OCI-LY3 (cell line): ENCODE results near the gene ATG9B.

Source experiments
- H2AFZ ChIP-seq: fragments of 200-600, 300-600 bp; shearing (Covaris generic); 2 replicates; pipeline ENCODE4 v1.6.0; 2014; ENCODE audit warnings: antibody characterized with exemption, low read depth, low read length
- H3K27ac ChIP-seq: fragments of 200-600, 300-600 bp; sonication (generic); 2 replicates; pipeline ENCODE4 v1.5.1; 2014; ENCODE audit warnings: mild to moderate bottlenecking, low read length, moderate library complexity, mixed read lengths
- H3K27me3 ChIP-seq: fragments of 200-600, 300-600 bp; sonication (generic); 2 replicates; pipeline ENCODE4 v1.6.1; 2014; ENCODE audit warnings: low read depth, low read length, mixed read lengths
- H3K36me3 ChIP-seq: fragments of 200-600, 300-600 bp; sonication (generic); replicated peaks from 2 replicates; pipeline ENCODE3; 2014; ENCODE audit warnings: low read depth, low read length, mixed read lengths
- H3K4me1 ChIP-seq: fragments of 300-600, 200-600 bp; sonication (generic); 2 replicates; pipeline ENCODE4 v1.6.1; 2014; ENCODE audit warnings: low read length, mixed read lengths
- H3K4me2 ChIP-seq: fragments of 200-600, 300-600 bp; sonication (generic); 2 replicates; pipeline ENCODE4 v1.6.1; 2014; ENCODE audit warnings: low read length, mixed read lengths
- H3K4me3 ChIP-seq: fragments of 300-600, 200-600 bp; sonication (generic); 2 replicates; pipeline ENCODE4 v1.5.1; 2014; ENCODE audit warnings: antibody characterized with exemption, mild to moderate bottlenecking, low read length, moderate library complexity
- H3K79me2 ChIP-seq: fragments of 300-600, 200-600 bp; shearing (Covaris generic); 2 replicates; pipeline ENCODE4 v1.6.1; 2014; ENCODE audit warnings: mild to moderate bottlenecking, low read length, mixed read lengths
- H3K9ac ChIP-seq: fragments of 300-600, 200-600 bp; shearing (Covaris generic); 2 replicates; pipeline ENCODE4 v1.6.0; 2014; ENCODE audit warnings: mild to moderate bottlenecking, low read length, moderate library complexity
- H3K9me3 ChIP-seq: fragments of 200-600, 300-600 bp; shearing (Covaris generic); 2 replicates; pipeline ENCODE4 v1.6.1; 2014; ENCODE audit warnings: low read length, mixed read lengths; ENCODE audit not compliant: insufficient read depth
- H4K20me1 ChIP-seq: fragments of 200-600, 300-600 bp; sonication (generic); 2 replicates; pipeline ENCODE4 v1.6.1; 2016; ENCODE audit warnings: low read length, mixed read lengths; ENCODE audit not compliant: insufficient read depth
- EZH2phosphoT487 ChIP-seq: fragments of 200-600 bp; shearing (Covaris generic); IDR thresholded peaks from 2 replicates; pipeline ENCODE4 v1.6.1; 2018; ENCODE audit warnings: antibody characterized with exemption, mixed run types, low read depth
- TF ChIP-seq, protein P1 (sequence below): fragments of 200-600, 300-600 bp; sonication (generic); IDR thresholded peaks from 2 replicates; pipeline ENCODE4 v1.5.1; 2014; ENCODE audit warnings: antibody characterized with exemption, low read length, low read depth

Gene ATG9B

DNA sequence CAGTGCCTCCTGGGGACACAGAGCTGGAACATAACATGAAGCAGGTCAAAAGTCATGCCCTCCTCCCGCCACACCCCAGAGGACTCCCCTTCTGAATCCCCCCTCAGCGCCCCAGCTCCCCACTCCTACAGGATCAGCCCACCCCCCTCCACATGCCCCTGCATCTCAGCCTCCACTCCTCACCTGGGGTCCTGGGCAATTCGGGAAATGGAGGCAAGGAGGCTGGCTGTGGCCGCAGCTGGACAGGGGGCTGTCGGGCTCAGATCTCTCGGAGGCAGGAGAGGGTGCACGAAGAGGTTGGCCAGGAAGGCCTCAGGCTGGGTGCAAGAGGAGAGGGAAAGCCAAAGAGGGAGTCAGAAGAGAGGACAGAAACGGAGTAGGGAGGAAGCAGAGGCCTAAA lies 7.8 kb downstream of the ATG9B start:
- Histone ChIP-seq H3K27me3 (0 out of 2 replicates have a peak, but pooled peaks cover 6% of the 10 kb centered on the region), H3K36me3 (no peaks in the 10 kb centered on the region), H3K4me3 (no peak overlapping the region), H3K79me2 (no peaks in the 10 kb centered on the region), H3K9ac (no peak overlapping the region), H3K4me2 (no peak overlapping the region), H4K20me1 (no peaks in the 10 kb centered on the region), H3K9me3 (no peaks in the 10 kb centered on the region), H3K27ac (no peak overlapping the region), H2AFZ (no peak overlapping the region), H3K4me1 (peaks cover 7% of the 10 kb centered on the region; the same call in 1 of the 2 replicates)
- no peak for TF ChIP-seq EZH2phosphoT487
- TF ChIP-seq, protein P1, sequence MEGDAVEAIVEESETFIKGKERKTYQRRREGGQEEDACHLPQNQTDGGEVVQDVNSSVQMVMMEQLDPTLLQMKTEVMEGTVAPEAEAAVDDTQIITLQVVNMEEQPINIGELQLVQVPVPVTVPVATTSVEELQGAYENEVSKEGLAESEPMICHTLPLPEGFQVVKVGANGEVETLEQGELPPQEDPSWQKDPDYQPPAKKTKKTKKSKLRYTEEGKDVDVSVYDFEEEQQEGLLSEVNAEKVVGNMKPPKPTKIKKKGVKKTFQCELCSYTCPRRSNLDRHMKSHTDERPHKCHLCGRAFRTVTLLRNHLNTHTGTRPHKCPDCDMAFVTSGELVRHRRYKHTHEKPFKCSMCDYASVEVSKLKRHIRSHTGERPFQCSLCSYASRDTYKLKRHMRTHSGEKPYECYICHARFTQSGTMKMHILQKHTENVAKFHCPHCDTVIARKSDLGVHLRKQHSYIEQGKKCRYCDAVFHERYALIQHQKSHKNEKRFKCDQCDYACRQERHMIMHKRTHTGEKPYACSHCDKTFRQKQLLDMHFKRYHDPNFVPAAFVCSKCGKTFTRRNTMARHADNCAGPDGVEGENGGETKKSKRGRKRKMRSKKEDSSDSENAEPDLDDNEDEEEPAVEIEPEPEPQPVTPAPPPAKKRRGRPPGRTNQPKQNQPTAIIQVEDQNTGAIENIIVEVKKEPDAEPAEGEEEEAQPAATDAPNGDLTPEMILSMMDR: no peak

GRCh38 chr7:151015967-151016366 lies 8.3 kb downstream of the ATG9B start:
- H3K4me3 ChIP-seq: no peak overlapping the region
- peaks cover 7% of the 10 kb centered on the region; the same call in 1 of the 2 replicates for H3K4me1 ChIP-seq
- no peak overlapping the region for H3K9ac ChIP-seq
- H3K4me2 ChIP-seq: no peak overlapping the region
- no peaks in the 10 kb centered on the region for H3K79me2 ChIP-seq
- H3K9me3 ChIP-seq: no peaks in the 10 kb centered on the region
- H4K20me1 ChIP-seq: no peaks in the 10 kb centered on the region
- TF ChIP-seq, protein P1: no peak
- TF ChIP-seq EZH2phosphoT487: no peak
- 0 out of 2 replicates have a peak, but pooled peaks cover 6% of the 10 kb centered on the region for H3K27me3 ChIP-seq
- H2AFZ ChIP-seq: no peak overlapping the region
- H3K36me3 ChIP-seq: no peaks in the 10 kb centered on the region
- H3K27ac ChIP-seq: no peak overlapping the region

DNA sequence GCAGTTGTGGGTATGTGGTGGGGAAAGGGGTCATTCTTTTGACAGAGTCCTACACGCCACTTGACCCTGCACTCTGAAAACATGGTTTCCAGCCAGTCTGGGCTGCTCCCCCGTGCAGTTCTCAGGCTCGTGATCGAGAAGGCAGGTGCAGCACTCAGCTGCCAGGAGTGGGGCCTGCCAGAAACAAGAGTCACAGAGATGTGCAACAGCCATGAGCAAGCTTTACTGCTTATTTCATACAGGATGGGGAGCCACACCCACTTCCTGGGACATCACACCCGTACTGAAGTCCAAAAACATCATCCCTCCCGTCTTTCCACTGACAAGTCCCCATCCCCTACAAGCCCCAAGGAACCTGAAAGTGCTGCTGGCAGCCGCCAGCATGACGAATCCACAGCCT lies 9.3 kb downstream of the ATG9B start:
- Histone ChIP-seq H3K27ac (no peak overlapping the region), H3K79me2 (no peaks in the 10 kb centered on the region), H3K27me3 (no peaks in the 10 kb centered on the region), H2AFZ (no peak overlapping the region), H3K4me3 (no peak overlapping the region), H3K4me1 (peaks cover 7% of the 10 kb centered on the region; the same call in 1 of the 2 replicates), H3K36me3 (no peaks in the 10 kb centered on the region), H3K9ac (no peak overlapping the region), H4K20me1 (no peaks in the 10 kb centered on the region), H3K4me2 (no peak overlapping the region), H3K9me3 (no peaks in the 10 kb centered on the region)
- TF ChIP-seq EZH2phosphoT487: no peak
- TF ChIP-seq, protein P1: no peak

DNA sequence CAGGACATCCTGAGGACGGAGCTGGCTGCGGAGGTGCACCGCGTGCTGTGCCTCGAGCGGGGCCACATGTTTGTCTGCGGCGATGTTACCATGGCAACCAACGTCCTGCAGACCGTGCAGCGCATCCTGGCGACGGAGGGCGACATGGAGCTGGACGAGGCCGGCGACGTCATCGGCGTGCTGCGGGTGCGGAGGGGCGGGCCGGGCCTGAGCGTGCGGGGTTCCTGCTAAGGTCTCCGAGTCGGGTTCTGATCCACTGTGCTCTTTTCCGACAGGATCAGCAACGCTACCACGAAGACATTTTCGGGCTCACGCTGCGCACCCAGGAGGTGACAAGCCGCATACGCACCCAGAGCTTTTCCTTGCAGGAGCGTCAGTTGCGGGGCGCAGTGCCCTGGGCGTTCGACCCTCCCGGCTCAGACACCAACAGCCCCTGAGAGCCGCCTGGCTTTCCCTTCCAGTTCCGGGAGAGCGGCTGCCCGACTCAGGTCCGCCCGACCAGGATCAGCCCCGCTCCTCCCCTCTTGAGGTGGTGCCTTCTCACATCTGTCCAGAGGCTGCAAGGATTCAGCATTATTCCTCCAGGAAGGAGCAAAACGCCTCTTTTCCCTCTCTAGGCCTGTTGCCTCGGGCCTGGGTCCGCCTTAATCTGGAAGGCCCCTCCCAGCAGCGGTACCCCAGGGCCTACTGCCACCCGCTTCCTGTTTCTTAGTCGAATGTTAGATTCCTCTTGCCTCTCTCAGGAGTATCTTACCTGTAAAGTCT lies 10.4 kb downstream of the ATG9B start:
- no peaks in the 10 kb centered on the region for H4K20me1 ChIP-seq
- no peaks in the 10 kb centered on the region for H3K9me3 ChIP-seq
- no peak overlapping the region for H3K9ac ChIP-seq
- no peaks in the 10 kb centered on the region for H3K36me3 ChIP-seq
- H3K27ac ChIP-seq: no peak overlapping the region
- no peak overlapping the region for H2AFZ ChIP-seq
- H3K27me3 ChIP-seq: no peaks in the 10 kb centered on the region
- TF ChIP-seq EZH2phosphoT487: no peak
- TF ChIP-seq, protein P1: no peak
- H3K79me2 ChIP-seq: no peaks in the 10 kb centered on the region
- H3K4me1 ChIP-seq: peaks cover 7% of the 10 kb centered on the region; the same call in 1 of the 2 replicates
- no peak overlapping the region for H3K4me2 ChIP-seq
- no peak overlapping the region for H3K4me3 ChIP-seq
